Stimulated activated CD4-positive, alpha-beta T cell treated with anti-CD3 and anti-CD28 coated beads, Interleukin-1b, Interleukin-23, amount 100 ng/mL, for 48 hours (primary cell): ENCODE results near the gene MINAR2.

ENCODE experiments used
- DNase-seq: peaks from one replicate; pipeline ENCODE4 v3.0.0-alpha.2; 2020

Gene MINAR2, protein sequence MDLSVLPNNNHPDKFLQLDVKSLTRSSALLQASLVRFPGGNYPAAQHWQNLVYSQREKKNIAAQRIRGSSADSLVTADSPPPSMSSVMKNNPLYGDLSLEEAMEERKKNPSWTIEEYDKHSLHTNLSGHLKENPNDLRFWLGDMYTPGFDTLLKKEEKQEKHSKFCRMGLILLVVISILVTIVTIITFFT

DNA sequence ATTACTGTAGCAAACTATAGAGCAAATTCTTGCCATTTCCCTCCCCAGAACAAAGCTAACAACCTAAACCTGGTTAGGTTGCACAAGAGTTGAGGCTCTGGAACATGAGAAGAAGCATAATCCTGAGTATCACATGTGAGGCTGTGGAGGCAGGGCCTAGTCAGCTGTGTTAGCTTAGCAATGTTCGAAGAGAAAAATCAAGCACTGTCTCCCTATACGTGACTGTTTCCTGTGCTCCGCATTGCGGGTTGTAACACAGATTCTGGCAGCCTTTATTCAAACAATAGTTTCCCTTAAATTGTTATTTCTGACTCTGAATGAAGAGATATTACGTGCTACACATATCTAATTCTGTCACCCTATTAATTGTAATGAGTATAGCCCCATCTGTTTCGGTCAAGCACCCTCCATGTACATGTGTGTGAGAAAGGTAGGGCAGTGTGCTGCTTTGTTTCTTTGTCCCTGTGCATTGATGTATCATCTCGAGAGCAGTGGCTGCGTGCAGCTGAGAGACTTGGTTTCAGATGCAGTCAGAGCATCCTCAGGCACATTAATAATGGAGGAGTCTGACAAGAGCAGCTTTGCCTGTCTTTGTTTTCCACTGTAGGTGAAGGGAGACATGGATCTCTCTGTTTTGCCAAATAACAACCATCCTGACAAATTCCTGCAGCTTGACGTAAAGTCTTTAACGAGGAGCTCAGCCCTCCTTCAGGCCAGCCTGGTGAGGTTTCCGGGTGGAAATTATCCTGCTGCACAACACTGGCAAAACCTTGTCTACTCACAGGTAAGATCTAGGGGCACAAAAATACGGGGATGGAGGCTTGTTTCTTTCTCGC lies at the start of gene MINAR2:
TSS of gene MINAR2 (plus strand) at position 523 of the 836 bp plus-strand sequence. CDS start at position 620, 97 bp downstream.
- DNase-seq, result no peak

DNA sequence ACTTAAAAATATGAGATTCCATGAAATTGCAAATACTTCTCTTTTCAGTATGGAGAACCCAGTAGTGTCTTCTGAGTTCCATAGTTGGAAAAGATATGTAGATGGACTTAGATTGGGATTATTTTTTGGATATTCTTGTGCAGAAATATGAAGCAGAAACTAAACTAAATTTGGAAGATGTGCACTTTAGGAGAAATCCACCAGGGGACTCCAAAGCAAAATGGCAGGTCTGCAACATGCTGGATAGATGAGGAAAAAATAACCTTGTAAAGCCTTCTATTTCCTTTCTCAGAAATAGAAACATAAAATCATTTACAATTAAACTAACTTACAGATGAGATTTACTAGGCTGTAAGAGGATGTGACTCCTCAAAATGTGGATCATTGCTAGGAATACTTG lies 49.2 kb upstream of the MINAR2 start:
- no peak for DNase-seq

DNA sequence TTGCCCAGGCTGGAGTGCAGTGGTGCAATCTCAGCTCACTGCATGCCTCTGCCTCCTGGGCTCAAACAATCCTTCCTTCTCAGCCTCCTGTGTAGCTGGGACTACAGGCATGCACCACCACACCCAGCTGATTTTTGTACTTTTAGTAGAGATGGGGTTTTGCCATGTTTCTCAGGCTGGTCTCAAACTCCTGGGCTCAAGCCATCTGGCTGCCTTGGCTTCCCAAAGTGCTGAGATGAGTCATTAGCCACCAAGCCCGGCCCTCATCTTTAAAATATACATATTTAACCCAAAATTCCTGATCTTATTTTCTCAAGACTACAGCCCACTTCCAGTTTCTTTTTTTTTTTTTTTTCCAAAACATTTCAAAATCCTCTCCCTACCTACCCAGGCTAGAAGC lies 31.7 kb upstream of the MINAR2 start:
- DNase-seq, result no peak

DNA sequence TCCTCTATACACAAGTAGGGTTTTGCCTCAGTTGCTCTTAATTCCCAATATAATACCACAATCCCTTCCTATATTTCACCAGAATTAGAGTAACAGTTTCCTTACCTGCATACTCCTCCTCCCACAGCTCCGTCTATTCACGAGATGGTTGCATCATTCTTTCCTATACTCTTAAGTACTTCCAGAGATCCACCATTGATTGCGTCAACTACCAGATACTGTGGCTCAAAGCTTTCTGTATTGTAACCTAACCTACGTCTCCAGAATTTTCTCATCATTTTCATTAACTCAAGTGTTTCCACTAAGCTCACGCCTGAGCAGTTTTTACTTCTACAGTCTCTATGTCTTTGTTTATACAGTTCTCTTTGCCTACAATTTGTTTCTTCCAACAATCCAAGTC lies 31.2 kb upstream of the MINAR2 start:
- DNase-seq, result no peak

DNA sequence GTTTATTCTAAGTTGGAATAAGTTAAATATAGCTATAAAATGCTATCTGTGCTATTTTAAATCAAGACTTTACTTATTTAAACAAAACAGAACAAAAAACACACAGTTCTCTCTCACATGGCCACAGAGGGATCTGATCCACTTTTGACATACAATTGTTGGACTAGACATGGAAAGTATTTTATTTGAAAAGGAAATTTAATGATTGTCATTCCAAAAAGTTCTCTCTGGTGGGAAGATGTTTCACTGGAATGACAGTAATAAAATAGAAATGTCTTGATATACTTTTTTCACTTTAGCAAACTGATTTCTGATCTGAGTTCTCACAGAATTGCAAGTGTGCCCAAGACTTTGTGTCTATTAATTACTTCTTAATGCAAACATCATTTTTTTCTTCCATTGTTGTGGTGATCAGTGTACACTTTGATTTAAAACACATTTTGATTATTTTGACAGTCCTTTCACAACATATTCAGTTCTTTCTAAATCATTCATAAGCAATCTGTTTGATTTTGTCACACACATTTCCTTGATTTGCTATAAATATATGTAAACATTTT lies 30.1 kb upstream of the MINAR2 start:
- no peak for DNase-seq

DNA sequence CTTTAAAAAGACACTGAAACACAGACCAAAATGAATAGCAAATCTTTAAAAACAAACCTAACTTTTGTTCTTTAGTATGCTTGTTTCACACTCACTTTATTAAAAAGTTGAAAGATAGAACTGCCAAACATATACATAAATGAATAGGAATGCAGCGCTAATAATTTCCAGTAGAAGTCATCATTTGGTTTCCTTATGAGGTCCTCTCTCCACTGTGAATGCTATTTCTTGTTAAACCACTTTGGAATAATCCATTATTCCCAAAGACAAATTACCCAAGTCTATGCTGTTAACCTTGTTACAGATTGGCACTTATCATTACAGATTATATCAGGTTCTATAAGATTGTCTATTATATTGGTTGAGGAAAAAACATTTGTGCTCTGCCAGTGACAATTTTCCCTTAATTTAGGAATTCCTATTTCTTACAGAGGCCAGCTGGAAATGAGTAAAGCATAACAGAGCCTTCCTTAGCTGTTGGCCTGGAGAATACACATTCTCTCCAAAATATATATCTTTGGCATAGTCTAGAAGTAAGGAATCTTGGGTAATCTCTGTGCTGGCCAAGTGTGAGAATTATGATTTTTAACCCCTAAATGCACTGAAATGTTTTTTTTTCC lies 29.3 kb upstream of the MINAR2 start:
- DNase-seq, result no peak

DNA sequence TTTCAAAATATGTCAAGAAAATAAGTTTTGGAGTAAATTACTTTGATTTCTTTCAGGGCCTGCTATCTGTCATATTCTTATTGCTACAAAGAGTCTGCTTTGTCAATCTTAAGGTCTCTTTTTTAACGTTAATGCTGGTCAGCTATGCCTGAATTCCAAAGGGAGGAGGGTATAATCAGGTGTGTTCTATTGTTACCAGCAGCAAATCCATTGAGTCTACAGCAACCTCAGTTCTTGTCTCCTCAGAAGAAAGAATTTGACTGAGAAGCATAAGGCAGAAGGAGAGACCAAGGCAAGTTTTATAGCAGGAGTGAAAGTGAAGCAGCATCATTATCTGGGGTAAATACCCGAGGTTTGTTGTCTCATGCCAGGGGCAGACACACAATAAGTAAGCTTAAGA lies 23.7 kb upstream of the MINAR2 start:
- DNase-seq, result no peak

DNA sequence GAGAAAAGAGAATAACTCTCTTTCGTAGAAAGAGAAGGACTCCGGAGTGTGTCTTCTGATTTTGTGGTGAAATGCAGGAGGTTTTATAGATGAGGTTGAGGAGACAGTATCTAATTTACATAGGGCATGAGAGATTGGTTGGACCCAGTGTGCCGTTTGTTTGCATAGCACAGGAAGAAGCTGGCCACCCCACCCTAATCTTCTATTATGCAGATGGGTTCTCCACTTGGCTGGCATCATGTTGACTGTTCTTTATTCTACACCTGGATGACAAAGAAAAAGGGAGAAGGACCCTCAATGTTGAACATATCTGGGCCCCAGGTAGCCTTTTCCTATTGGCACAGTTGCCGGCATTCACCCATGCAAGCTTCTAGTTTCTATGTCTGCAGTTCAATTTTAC lies 23.2 kb upstream of the MINAR2 start:
- DNase-seq, result no peak

DNA sequence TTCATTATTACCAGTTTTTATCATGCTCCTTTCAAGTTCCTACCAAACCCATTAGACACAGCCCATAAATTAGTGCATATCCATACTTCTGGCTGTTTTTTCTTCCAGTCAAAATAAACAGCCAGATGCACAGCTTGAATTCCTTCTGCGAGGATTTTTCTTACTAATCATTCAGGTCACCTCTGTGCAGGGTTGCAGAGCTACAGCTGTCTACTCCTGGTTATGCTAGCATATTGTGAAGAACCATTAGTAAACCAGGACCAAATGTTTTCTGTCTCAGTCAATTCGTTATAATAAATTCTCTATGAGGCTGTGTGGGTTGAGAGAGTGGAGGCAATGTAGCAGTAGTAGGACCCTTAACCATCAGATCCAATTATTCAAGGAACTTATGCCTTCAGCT lies 8.1 kb upstream of the MINAR2 start:
- no peak for DNase-seq

DNA sequence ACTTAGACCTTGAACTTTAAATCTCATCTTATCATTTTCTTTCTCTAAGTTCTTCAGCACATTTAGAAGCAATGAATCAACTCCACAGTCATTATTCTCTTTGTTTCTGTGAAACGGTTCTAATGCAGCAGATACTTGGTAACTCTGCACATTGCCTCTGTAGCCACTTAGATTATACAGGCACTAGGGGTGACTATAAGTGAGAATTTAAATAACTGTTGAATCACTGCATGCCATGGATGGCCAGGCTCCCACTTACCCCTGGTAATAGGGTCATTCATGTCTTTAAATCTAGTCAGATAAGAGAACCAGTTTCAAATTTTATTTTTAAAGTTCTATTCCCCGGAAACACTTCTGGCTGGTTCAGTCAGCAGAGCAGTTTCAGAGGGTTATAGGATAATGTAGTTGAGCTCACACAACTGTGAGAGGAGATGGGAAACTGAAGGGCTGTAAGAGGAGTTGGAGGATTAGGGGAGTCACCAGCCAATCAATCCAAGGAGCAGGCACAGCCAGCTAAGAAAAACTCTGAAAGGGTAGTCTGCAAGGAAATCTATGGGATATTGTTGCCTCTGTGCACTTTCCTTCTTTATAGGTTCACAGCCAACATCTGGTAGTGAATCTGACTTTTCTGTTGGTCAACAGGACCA lies 4.2 kb upstream of the MINAR2 start:
- no peak for DNase-seq

DNA sequence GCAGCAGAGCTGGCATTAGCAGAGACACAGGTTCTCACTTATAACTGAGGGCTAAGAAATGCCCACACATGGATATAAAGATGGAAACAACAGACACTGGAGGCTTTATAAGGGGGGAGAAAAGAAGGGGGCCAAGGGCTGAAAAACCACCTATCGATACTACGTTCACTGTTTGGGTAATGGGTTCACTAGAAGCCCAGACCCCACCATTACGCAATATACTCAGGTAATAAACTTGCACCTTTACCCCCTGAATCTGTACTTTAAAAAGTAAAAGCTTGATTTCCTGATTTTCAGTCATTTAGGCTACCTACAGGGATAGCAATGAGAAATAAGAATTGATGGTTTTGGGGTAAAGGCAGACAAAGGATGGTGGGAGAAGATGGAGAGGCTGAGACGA lies 1.9 kb upstream of the MINAR2 start:
- DNase-seq, result no peak

DNA sequence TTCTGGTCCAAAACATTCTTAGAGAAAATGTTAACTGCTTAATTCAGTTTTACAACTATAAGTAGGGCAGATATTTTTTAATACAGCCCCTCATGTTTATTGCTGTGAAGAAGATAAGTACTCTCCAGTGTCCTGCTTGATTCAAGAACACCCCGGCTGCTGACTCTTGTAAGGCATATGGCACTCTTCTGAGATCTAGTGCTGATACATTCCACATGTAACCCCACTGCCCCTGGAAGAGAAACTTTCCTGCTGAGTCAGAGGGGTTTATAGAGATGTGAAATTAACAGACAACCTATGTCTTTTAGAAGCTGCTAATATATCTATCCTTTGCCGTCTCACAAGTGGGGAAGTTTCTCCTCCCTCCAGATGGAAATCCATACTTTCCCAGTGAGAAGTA lies 1.0 kb upstream of the MINAR2 start:
- no peak for DNase-seq

DNA sequence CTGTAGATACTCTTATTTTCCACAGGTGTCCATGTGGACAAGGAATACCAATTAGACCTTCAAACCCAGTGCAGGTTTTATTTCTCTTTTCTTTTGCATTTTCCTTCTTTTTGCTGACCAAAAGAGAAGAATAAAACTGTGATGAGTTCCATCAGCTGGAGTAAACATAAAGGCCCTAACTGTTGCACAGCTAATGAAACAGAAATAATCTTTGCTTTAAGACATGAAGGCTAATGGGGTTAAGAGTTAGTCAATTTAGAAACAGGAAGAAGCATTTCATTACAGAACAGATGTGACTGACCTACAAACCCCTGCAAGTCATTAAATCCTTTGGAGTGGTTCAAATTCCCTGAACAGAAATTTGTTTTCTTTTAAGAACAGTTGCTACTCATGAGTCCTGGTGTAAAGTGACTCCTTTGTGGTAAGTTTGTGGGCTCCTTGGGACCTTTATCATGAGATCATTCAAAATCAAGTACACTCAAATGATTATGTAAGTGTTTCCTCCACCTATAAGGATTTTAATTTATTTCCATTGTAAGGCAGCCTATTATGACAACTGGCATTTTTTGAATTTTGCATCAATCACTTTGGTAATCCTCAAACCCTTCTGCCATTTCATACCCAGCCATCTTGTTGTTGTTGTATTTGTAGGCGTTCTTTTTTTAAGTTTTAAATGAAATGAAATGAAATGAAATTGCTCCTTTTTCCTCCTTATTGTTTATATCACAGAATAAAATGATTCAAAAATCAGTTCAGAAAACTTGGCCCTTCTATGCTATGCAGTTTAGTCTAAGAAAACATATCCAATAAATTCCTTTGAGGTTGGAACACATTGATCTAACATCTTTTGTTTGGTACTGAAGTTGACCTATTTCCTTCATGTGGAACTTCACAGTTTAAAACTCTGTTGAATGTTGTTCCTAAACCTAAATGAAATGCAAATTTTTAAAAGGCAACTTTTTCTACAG lies 1.3 kb downstream of the MINAR2 start:
- DNase-seq, result no peak

DNA sequence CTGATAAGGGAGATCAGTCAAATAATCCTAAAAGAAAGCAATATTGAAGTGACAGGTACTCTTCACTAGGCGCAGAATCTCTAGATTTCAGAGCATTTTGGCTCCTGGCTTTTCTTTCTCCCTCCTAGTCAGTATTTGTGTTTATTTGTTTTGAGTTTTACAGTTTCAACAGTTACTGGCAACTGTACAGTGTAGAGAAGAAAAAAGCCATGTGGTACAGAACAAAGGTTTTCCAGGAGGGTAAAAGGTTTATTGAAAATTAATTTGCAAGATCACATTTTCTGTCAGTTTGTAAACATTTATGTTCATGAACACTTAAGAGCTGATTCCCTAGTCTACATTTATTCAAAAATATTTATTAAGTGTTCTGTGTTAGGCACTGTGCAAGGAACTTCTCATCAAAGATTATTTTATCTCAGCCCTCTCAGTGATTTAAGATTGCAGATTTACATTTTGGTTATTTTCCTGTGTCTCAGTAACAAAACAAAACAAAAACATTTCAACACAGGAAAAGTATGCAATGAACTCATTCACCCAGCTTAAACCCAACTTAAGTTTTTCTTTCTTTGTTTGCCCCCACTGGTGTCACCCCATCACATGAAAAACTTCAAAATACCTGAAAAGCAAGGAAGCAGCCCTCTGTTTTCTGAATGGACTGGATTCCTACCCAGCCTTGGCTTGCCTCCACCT lies 12.9 kb downstream of the MINAR2 start:
- no peak for DNase-seq

DNA sequence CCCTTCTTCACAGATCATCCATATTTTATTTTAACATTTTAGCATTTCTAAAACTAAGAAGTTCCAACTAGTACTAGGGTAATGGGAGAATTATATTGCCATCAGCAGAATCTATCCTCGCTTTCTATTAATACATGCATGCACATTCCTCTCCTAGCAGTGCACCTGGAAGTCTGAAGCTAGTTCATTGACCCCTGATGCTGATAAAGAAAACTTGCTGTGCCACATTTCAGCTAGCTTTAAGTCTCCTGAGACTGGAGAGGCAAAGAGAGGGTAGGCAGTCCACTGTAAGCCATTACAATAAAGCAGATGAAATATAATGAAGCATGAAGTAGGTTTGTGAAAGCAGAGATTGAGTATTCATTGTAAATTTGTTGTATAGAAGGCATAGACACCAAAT lies 15.8 kb downstream of the MINAR2 start:
- DNase-seq, result no peak

DNA sequence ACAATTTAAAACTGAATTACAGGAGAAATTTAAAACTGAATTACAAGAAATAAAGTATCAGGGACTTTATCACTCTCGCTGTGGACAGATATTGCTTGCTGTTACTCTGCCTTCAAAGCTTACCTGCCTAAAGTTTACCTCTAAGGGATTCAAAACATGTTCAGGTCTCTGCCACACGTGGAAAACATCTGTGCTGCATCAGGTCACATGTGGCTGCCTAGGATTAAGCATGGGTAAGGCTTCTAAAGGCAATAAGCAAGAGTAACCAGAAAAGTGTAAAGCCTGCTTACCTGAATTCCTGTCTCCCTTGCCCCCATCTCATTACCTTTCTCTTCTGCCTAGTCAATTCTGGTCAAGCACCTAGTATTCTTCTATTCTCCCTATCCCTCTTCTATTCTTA lies 18.9 kb downstream of the MINAR2 start:
- DNase-seq, result no peak

DNA sequence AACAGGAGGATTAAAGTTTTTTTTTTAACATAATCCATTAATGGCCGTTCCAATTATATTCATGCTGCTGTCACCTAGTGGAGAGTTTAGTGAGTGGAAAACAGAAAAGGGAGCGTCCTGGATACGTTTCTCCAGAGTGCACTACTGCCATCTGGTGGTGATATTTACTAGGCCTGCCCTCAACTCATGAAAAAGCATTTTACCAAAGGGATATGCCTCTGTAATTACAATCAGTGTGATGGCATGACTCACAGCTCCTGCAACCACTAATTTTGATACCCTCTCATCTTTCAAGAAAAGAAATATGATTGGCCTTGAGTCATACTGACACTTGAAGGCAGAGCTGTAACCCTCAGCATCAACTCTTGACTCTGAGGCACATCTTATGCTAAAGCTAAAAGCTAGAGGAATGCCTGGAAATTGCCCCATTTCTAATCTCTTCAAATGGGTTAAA lies 20.1 kb downstream of the MINAR2 start:
- DNase-seq, result peak; percentile 72

DNA sequence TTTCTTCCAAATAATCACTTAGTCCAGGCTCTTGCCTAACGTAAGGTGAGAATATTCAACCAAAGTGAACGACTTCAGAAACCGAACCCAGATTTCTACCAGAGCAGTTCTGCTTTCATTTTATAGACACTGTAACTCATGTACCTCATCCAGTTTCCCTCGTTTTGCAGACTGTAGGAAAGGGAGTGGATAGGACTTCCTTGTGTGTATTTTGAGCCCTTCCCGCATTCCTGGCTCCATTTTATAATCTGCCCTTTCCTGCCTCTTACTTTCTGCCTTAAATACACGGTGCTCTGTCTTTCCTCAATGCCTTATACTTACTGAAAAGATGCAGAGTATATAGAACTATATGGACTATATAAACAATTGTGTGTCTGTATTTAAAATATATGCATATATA lies 20.8 kb downstream of the MINAR2 start:
- no peak for DNase-seq

DNA sequence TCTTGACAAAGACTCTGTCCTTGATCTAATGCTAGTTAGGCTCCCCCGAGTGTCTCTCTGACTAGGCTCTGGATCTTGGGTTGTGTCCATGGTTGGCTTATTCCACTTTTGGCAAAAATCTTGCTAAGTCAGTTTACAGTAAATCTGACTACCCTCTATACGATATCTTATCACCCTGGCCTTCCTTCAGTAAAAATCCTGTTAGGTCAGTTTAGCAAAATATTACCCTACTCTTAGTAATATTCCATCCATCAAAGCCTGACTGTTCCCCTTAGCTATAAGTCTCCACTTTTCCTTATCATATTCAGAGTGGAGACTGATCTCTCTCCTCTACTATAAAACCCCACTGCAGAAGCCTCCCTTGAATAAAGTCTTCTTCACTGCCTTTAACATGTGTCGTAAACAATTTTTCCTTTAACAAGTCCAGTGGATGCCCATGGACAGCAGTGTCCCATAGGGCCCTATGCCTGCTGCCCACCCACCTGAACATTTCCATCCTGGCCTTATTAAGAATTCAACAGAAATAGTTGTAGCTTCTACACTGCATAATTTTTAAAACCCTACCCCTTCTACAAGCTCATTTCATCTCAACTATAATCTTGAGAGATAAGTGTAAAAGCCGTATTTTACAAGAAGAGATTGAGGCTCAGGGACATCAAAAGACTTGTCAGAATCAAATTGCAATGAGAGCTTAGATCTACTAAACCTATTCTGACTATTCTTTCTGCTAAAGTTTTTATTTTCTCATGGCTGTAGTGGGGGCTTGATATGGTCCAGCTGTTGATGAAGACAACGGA lies 22.3 kb downstream of the MINAR2 start:
- DNase-seq, result no peak

DNA sequence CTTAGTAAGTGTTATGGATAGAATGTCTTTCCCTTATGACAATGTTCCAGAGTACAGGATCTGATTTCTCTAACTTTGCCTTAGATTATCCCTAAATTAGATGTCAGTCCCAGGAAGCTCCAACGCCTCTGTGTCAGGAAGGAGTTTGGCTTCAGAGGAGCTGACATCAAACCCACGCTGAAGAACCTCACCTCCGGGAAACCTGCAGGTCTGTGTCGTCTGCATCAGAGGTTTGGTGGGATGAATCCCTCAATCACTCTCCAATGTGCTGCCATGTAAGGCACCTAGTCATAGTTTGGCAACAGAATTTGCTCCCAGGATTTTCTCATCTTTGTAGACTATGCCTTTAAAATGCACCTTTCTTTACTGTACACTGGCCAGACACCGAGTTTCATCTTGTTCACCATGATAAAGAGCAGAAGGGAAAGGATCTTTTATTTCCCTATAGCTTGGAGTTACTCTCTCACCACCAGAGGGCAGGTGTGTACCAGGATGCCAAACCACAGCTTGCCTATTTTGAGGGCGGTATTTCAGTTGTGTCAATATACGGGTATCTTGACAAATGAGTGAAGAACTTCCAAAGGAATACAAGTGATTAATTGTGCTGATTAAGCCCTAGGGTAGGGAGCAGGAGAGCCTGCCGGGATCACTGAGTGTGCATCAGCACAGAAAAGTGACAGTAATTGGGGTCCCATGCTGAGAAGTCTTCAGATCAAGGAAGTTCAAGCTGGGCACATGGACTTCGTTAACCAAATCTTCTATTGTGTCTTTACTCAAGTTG lies 23.4 kb downstream of the MINAR2 start:
- peak; percentile 41 for DNase-seq
